H1 (cell line): Measurements from ENCODE around the gene SLC9B2. TPM values are rescaled to one million over a fixed set of nuclear protein-coding genes. Genes with fewer than 3 reads are reported as not detected.

Source experiments
- CTCF ChIA-PET: fragments of 300-600 bp; sonication (Branson Sonifier 250); formaldehyde crosslinking; loops from one replicate; lab custom pipeline; 2021; ENCODE audit not compliant: partially characterized antibody; lab: Charles Lee
- POLR2A ChIA-PET: fragments of 300-600 bp; sonication (Branson Sonifier 250); formaldehyde crosslinking; loops from one replicate; lab custom pipeline; 2021; ENCODE audit warnings: inconsistent platforms; ENCODE audit not compliant: partially characterized antibody; lab: Charles Lee
- DNase-seq, 2 experiments: peaks; one replicate each; pipeline versions ENCODE4 v3.0.0 to v3.0.0-alpha.2; 2010 to 2022; ENCODE audit warnings: low spot score in 2 of 2, low read depth in 1 of 2, mixed read lengths in 1 of 2
- FAIRE-seq: peaks from 2 replicates; lab custom pipeline; 2011; peaks lifted over from hg19 to GRCh38; lab: Jason Lieb, UNC
- H2AFZ ChIP-seq: 2 replicates; pipeline ENCODE4 v1.8.1; 2012; ENCODE audit warnings: low read length, inconsistent platforms
- H2AK5ac ChIP-seq: 2 replicates; pipeline ENCODE4 v1.6.1; 2013; ENCODE audit warnings: low read depth, low read length
- H2BK120ac ChIP-seq: replicated peaks from 2 replicates; pipeline ENCODE3; 2013; ENCODE audit warnings: low read depth, low read length, inconsistent platforms
- H2BK12ac ChIP-seq: 2 replicates; pipeline ENCODE4 v1.6.1; 2013; ENCODE audit warnings: low read depth, low read length
- H2BK15ac ChIP-seq: 2 replicates; pipeline ENCODE4 v1.6.1; 2013; ENCODE audit warnings: low read length
- H2BK20ac ChIP-seq: 2 replicates; pipeline ENCODE4 v1.6.1; 2013; ENCODE audit warnings: low read length
- H2BK5ac ChIP-seq: 2 replicates; pipeline ENCODE4 v1.6.1; 2013; ENCODE audit warnings: low read depth, low read length
- H3K14ac ChIP-seq: 2 replicates; pipeline ENCODE4 v1.6.1; 2013; ENCODE audit warnings: inconsistent platforms; ENCODE audit not compliant: insufficient read length
- H3K18ac ChIP-seq: 2 replicates; pipeline ENCODE4 v1.6.1; 2013; ENCODE audit warnings: low read length; ENCODE audit errors: extremely low read depth
- H3K23ac ChIP-seq: 2 replicates; pipeline ENCODE4 v1.6.1; 2013; ENCODE audit warnings: inconsistent platforms; ENCODE audit not compliant: insufficient read length
- H3K23me2 ChIP-seq: 2 replicates; pipeline ENCODE4 v1.6.1; 2013; ENCODE audit warnings: low read depth, low read length
- H3K27ac ChIP-seq: 2 replicates; pipeline ENCODE4 v1.6.1; 2011; ENCODE audit warnings: low read depth, low read length, inconsistent platforms
- H3K27me3 ChIP-seq, 4 experiments: replicated peaks in 1 of 4; 1 replicate in 1 of 4; 2 replicates in 3 of 4; pipeline versions ENCODE4 v1.6.1 to v1.8.1; 2011 to 2013; ENCODE audit warnings: low read length in 3 of 4, mild to moderate bottlenecking in 3 of 4, inconsistent platforms in 2 of 4, mixed read lengths in 2 of 4, moderate library complexity in 1 of 4; ENCODE audit not compliant: control insufficient read depth in 3 of 4, insufficient read depth in 3 of 4; ENCODE audit errors: extremely low read depth in 1 of 4
- H3K36me3 ChIP-seq, 4 experiments: 2 replicates each; pipeline versions ENCODE4 v1.6.1 to v1.8.1; 2011 to 2013; ENCODE audit warnings: mild to moderate bottlenecking in 4 of 4, low read length in 3 of 4, moderate library complexity in 2 of 4, control low read depth in 1 of 4, inconsistent platforms in 1 of 4; ENCODE audit not compliant: insufficient read depth in 4 of 4, control insufficient read depth in 2 of 4
- H3K4ac ChIP-seq: replicated peaks from 2 replicates; pipeline ENCODE3; 2013; ENCODE audit warnings: low read length, low read depth, mixed read lengths, inconsistent platforms; ENCODE audit not compliant: insufficient read length
- H3K4me1 ChIP-seq, 4 experiments: replicated peaks in 1 of 4; 1 replicate in 1 of 4; 2 replicates in 3 of 4; pipeline versions ENCODE4 v1.6.1 to v1.8.1; 2011 to 2013; ENCODE audit warnings: low read length in 3 of 4, inconsistent platforms in 2 of 4, mixed read lengths in 1 of 4; ENCODE audit not compliant: insufficient read depth in 4 of 4, control insufficient read depth in 3 of 4
- H3K4me2 ChIP-seq, 2 experiments: 2 replicates each; pipeline versions ENCODE4 v1.6.1 to v1.8.1; 2011 to 2013; ENCODE audit warnings: low read depth in 2 of 2, low read length in 2 of 2, control low read depth in 1 of 2, inconsistent platforms in 1 of 2, mild to moderate bottlenecking in 1 of 2; ENCODE audit not compliant: insufficient read depth in 1 of 2
- H3K4me3 ChIP-seq, 4 experiments: fragments of 200-600, 300-600 bp in 1 of 4; sonication (generic), shearing (Covaris generic), sonication (Bioruptor Twin) in 1 of 4; 2 replicates each; pipeline versions ENCODE4 v1.5.1 to v1.8.1; 2011 to 2016; ENCODE audit warnings: low read length in 4 of 4, low read depth in 3 of 4, control low read depth in 2 of 4, inconsistent platforms in 2 of 4, mild to moderate bottlenecking in 2 of 4, mixed read lengths in 1 of 4, moderate library complexity in 1 of 4; ENCODE audit not compliant: insufficient read depth in 2 of 4; ENCODE audit errors: extremely low read depth in 1 of 4
- H3K56ac ChIP-seq: replicated peaks from 2 replicates; pipeline ENCODE3; 2013; ENCODE audit warnings: low read depth, mild to moderate bottlenecking, mixed read lengths, low read length, inconsistent platforms; ENCODE audit not compliant: insufficient read length
- H3K79me1 ChIP-seq: 2 replicates; pipeline ENCODE4 v1.6.1; 2013; ENCODE audit warnings: low read depth, low read length, control low read depth
- H3K79me2 ChIP-seq, 2 experiments: 2 replicates each; pipeline versions ENCODE4 v1.6.1 to v1.8.1; 2012 to 2013; ENCODE audit warnings: low read length in 2 of 2, mild to moderate bottlenecking in 2 of 2, inconsistent platforms in 1 of 2; ENCODE audit not compliant: insufficient read depth in 2 of 2, control insufficient read depth in 1 of 2
- H3K9ac ChIP-seq, 4 experiments: replicated peaks in 1 of 4; 1 replicate in 1 of 4; 2 replicates in 3 of 4; pipeline versions ENCODE4 v1.6.1 to v1.8.1; 2011 to 2013; ENCODE audit warnings: low read depth in 3 of 4, low read length in 3 of 4, control low read depth in 2 of 4, mild to moderate bottlenecking in 2 of 4, moderate library complexity in 2 of 4, inconsistent platforms in 1 of 4; ENCODE audit errors: extremely low read depth in 1 of 4
- H3K9me3 ChIP-seq, 2 experiments: 2 replicates each; pipeline versions ENCODE4 v1.6.1 to v1.8.1; 2012 to 2013; ENCODE audit warnings: mild to moderate bottlenecking in 2 of 2, moderate library complexity in 2 of 2, control low read depth in 1 of 2, inconsistent platforms in 1 of 2, low read depth in 1 of 2, low read length in 1 of 2, mixed read lengths in 1 of 2; ENCODE audit not compliant: insufficient read depth in 2 of 2
- H4K20me1 ChIP-seq, 2 experiments: replicated peaks in 1 of 2; 2 replicates each; pipeline versions ENCODE3 to v1.8.1; 2011 to 2013; ENCODE audit warnings: inconsistent platforms in 2 of 2, low read length in 2 of 2, mild to moderate bottlenecking in 1 of 2; ENCODE audit not compliant: insufficient read depth in 2 of 2, control insufficient read depth in 1 of 2
- H4K5ac ChIP-seq: 2 replicates; pipeline ENCODE4 v1.6.1; 2013; ENCODE audit warnings: low read length, low read depth, mixed read lengths, inconsistent platforms; ENCODE audit not compliant: insufficient read length
- H4K8ac ChIP-seq: 2 replicates; pipeline ENCODE4 v1.8.0; 2013; ENCODE audit warnings: mild to moderate bottlenecking, moderate library complexity, low read length, inconsistent platforms; ENCODE audit not compliant: insufficient read depth; ENCODE audit errors: extremely low read depth
- H4K91ac ChIP-seq: replicated peaks from 2 replicates; pipeline ENCODE3; 2013; ENCODE audit warnings: low read length, mixed read lengths, inconsistent platforms; ENCODE audit not compliant: insufficient read length
- CBX5 ChIP-seq: fragments of 300-800, 300-1000 bp; sonication (generic); IDR thresholded peaks from 2 replicates; pipeline ENCODE4 v1.7.1; 2016; ENCODE audit warnings: antibody characterized with exemption, low read length, low read depth
- KDM1A ChIP-seq: fragments of 200-600, 300-600 bp; sonication (generic); IDR thresholded peaks from 2 replicates; pipeline ENCODE4 v1.7.1; 2016; ENCODE audit warnings: mild to moderate bottlenecking, low read length, borderline replicate concordance
- NRF1 ChIP-seq: IDR thresholded peaks from 2 replicates; pipeline ENCODE4 v1.6.1; 2011; ENCODE audit warnings: mild to moderate bottlenecking, low read depth, low read length, improper control_type of control experiment
- RFX5 ChIP-seq: IDR thresholded peaks from 2 replicates; pipeline ENCODE4 v1.6.1; 2011; ENCODE audit warnings: low read depth, low read length, improper control_type of control experiment, borderline replicate concordance
- RNF2 ChIP-seq: fragments of 200-900, 300-1000 bp; sonication (generic); IDR thresholded peaks from 2 replicates; pipeline ENCODE4 v1.7.1; 2016; ENCODE audit warnings: borderline replicate concordance, low read depth, mild to moderate bottlenecking, antibody characterized with exemption, low read length; ENCODE audit not compliant: poor library complexity, severe bottlenecking; ENCODE audit errors: missing control alignments
- SIN3A ChIP-seq, 2 experiments: IDR thresholded peaks in 1 of 2; conservative IDR thresholded peaks in 1 of 2; 2 replicates each; pipeline ENCODE4 v1.6.1; 2011 to 2012; ENCODE audit warnings: low read length in 2 of 2, improper control_type of control experiment in 1 of 2, low read depth in 1 of 2, mild to moderate bottlenecking in 1 of 2
- SRF ChIP-seq: IDR thresholded peaks from 2 replicates; pipeline ENCODE4 v1.6.1; 2011; ENCODE audit warnings: mild to moderate bottlenecking, low read depth, low read length, moderate library complexity
- WGBS, 2 experiments: shearing (Covaris generic) in 1 of 2; methylation state at CpG; one replicate each; pipeline versions ENCODE4 v1.1.6 to v1.1.7; 2013 to 2015; ENCODE audit warnings: low lambda C conversion rate in 2 of 2, mixed read lengths in 2 of 2, inconsistent platforms in 1 of 2, low coverage in 1 of 2, missing lambda C conversion rate in 1 of 2; ENCODE audit not compliant: insufficient replicate concordance in 2 of 2, insufficient coverage in 1 of 2, insufficient read length in 1 of 2; ENCODE audit errors: extremely low coverage in 1 of 2, missing lambda C conversion rate in 1 of 2; 5-methylcytosine and 5-hydroxymethylcytosine counted together
- polyA plus RNA-seq, 7 experiments: library from polyadenylated mRNA; depleted of rRNA in 3 of 7; stranded (reverse) in 5 of 7; unstranded in 2 of 7; fragments of >200 nt in 5 of 7; fragments of 200-250 nt in 2 of 7; gene quantifications; 1 replicate in 5 of 7; 2 replicates in 1 of 7; 4 replicates in 1 of 7; pipeline versions ENCODE4 v1.2.1 to v1.2.3, GENCODE V29; 2011 to 2013; ENCODE audit warnings: missing spikeins in 2 of 7, mixed read lengths in 2 of 7
- total RNA-seq: library from RNA; stranded (reverse); fragmentation: NEBNext Ultra II Directional; extraction: Animal tissue kit (Norgen Biotek cat#: 25700); gene quantifications from 2 replicates; pipeline ENCODE4 v1.2.1, GENCODE V29; 2021
- TF ChIP-seq, protein P1 (sequence below): IDR thresholded peaks from 2 replicates; pipeline ENCODE4 v1.6.1; 2011; ENCODE audit warnings: low read length, improper control_type of control experiment

SLC9B2 gene
- total and polyA plus RNA-seq, 2 of the 8 experiments (the other 6 are each of a cell fraction or from before 2014, with no cell fraction given): 3.2 to 5.2 TPM

DNA sequence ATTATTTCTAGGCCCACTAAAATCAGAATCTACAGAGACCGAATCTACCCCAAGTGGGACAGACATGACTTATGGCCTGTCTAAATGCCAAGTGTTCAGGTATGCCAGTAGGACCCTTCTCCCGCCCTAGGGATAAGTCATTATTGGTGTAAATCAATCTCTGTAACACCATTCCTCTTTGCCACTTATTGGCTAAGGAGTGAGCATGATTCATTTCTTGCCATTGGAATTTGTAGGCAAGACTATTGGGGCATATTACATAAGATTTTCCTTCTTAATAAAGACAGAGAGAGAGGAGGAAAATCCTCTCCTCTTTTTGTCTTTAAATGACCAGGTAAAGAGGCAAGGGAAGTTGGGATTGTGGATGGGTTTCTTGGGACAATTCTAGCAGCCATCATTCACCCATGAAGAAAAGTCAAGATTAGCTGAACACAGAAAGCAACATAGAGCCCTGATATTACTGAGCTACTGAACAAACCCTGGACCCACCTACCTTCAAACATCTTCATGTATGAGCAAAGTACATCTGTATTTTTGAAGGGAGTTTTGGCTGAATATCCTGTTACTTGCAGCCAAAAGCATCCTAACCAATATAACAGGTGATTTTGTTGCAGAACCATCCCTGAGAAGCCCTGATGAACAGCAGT lies 2.6 kb downstream of the SLC9B2 start:
- Histone ChIP-seq H3K14ac (no peak overlapping the region), H4K5ac (no peak overlapping the region), H2BK5ac (no peak overlapping the region), H4K91ac (no peak overlapping the region), H2BK15ac (no peak overlapping the region), H2AK5ac (no peak overlapping the region), H2BK120ac (no peak overlapping the region), H3K79me2 (no peaks in the 10 kb centered on the region), H2BK12ac (no peak overlapping the region), H3K4me1 (peaks cover 0 to 3% (median under 1%) of the 10 kb centered on the region in 4 experiments; a peak in 2 of 7 replicates), H3K4ac (no peak overlapping the region), H3K4me3 (no peak overlapping the region), H2AFZ (no peak overlapping the region), H3K27ac (no peak overlapping the region), H3K79me1 (no peaks in the 10 kb centered on the region), H3K27me3 (peaks cover 0 to 15% (median 13%) of the 10 kb centered on the region in 4 experiments; a peak in 4 of 7 replicates), H4K20me1 (peaks cover 0 to 2% of the 10 kb centered on the region in 2 experiments), H3K18ac (no peak overlapping the region), H2BK20ac (no peak overlapping the region), H3K9ac (no peak overlapping the region), H3K56ac (no peak overlapping the region), H3K23me2 (peaks cover 3% of the 10 kb centered on the region; the same call in 1 of the 2 replicates), H3K4me2 (no peak overlapping the region), H3K23ac (no peak overlapping the region), H3K36me3 (no peaks in the 10 kb centered on the region), H3K9me3 (no peaks in the 10 kb centered on the region), H4K8ac (no peak overlapping the region)
- ChIA-PET POLR2A (no interaction called here), CTCF (no interaction called here)
- FAIRE-seq: no peak
- WGBS, 2 experiments: 95% methylated on average over 2 of the region's 2 CpGs; no CpG with 5 or more reads in 1 of the 2 experiments
- no peak for DNase-seq
- TF ChIP-seq NRF1 (no peak), KDM1A (no peak), RNF2 (no peak), CBX5 (no peak), RFX5 (no peak), SRF (no peak), SIN3A (conservative IDR thresholded peaks at IDR 0.05 in 1 of 2, IDR thresholded peaks at IDR 0.05 in 1 of 2; ENCODE audit: low read depth in 1 of 2, low read length in 2 of 2) (no peak)
- TF ChIP-seq, protein P1, sequence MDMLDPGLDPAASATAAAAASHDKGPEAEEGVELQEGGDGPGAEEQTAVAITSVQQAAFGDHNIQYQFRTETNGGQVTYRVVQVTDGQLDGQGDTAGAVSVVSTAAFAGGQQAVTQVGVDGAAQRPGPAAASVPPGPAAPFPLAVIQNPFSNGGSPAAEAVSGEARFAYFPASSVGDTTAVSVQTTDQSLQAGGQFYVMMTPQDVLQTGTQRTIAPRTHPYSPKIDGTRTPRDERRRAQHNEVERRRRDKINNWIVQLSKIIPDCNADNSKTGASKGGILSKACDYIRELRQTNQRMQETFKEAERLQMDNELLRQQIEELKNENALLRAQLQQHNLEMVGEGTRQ: no peak
